Fibroblast of lung (primary cell): ENCODE results near the gene GGA3. TPM values are rescaled to one million over a fixed set of nuclear protein-coding genes. Genes with fewer than 3 reads are reported as not detected.
"Not testable (repeated sequence)": the region's sequence is repeated elsewhere in the genome, so short reads cannot be mapped to it uniquely, and the experiment has no call there.

ENCODE experiments used
- DNase-seq, 2 donors: peaks; one replicate each; pipeline versions ENCODE4 v3.0.0 to v3.0.0-alpha.2; 2010; ENCODE audit warnings: low read depth in 2 of 2
- H2AFZ ChIP-seq: 2 replicates; pipeline ENCODE4 v1.5.1; 2012; ENCODE audit warnings: low read length, control low read depth, inconsistent platforms
- H3K27ac ChIP-seq: 2 replicates; pipeline ENCODE4 v1.5.1; 2011; ENCODE audit warnings: low read length, control low read depth; ENCODE audit not compliant: insufficient read depth
- H3K27me3 ChIP-seq: 2 replicates; pipeline ENCODE4 v1.5.1; 2011; ENCODE audit warnings: mild to moderate bottlenecking, low read length; ENCODE audit not compliant: control insufficient read depth, insufficient read depth
- H3K36me3 ChIP-seq: 2 replicates; pipeline ENCODE4 v1.5.1; 2011; ENCODE audit warnings: low read length; ENCODE audit not compliant: control insufficient read depth, insufficient read depth
- H3K4me1 ChIP-seq: 2 replicates; pipeline ENCODE4 v1.5.1; 2011; ENCODE audit warnings: low read length; ENCODE audit not compliant: control insufficient read depth, insufficient read depth; ENCODE audit errors: extremely low read depth
- H3K4me2 ChIP-seq: 2 replicates; pipeline ENCODE4 v1.5.1; 2011; ENCODE audit warnings: low read length, control low read depth; ENCODE audit not compliant: insufficient read depth; ENCODE audit errors: extremely low read depth
- H3K4me3 ChIP-seq, 4 experiments: fragments of 200-600 bp in 1 of 4; sonication (generic) in 1 of 4; replicated peaks in 1 of 4; 2 replicates each; pipeline ENCODE4 v1.5.1; 2011 to 2016; ENCODE audit warnings: low read length in 4 of 4, low read depth in 3 of 4, mild to moderate bottlenecking in 3 of 4, control low read depth in 2 of 4, inconsistent platforms in 1 of 4, mixed read lengths in 1 of 4; ENCODE audit not compliant: insufficient read depth in 1 of 4; ENCODE audit errors: control extremely low read depth in 1 of 4
- H3K79me2 ChIP-seq: 2 replicates; pipeline ENCODE4 v1.5.1; 2012; ENCODE audit warnings: mild to moderate bottlenecking, low read length, inconsistent platforms; ENCODE audit not compliant: control insufficient read depth, insufficient read depth
- H3K9ac ChIP-seq: 2 replicates; pipeline ENCODE4 v1.5.1; 2011; ENCODE audit warnings: mild to moderate bottlenecking, low read length, control low read depth; ENCODE audit not compliant: insufficient read depth
- H3K9me3 ChIP-seq: 2 replicates; pipeline ENCODE4 v1.5.1; 2012; ENCODE audit warnings: low read depth, low read length; ENCODE audit not compliant: control insufficient read depth, insufficient read depth
- H4K20me1 ChIP-seq: 2 replicates; pipeline ENCODE4 v1.5.1; 2011; ENCODE audit warnings: low read length; ENCODE audit not compliant: control insufficient read depth, insufficient read depth; ENCODE audit errors: extremely low read depth
- EZH2 ChIP-seq: IDR thresholded peaks from 2 replicates; pipeline ENCODE4 v1.5.1; 2012; ENCODE audit warnings: low read length, control low read depth, mild to moderate bottlenecking; ENCODE audit errors: missing control alignments
- polyA plus RNA-seq, 2 donors: library from polyadenylated mRNA; depleted of rRNA in 1 of 2; stranded (reverse) in 1 of 2; unstranded in 1 of 2; fragments of >200 nt; gene quantifications; 2 replicates each; pipeline ENCODE4 v1.2.1, GENCODE V29; 2011 to 2012; ENCODE audit warnings: missing spikeins in 1 of 2
- total RNA-seq: library from RNA; depleted of rRNA; stranded (reverse); fragments of >200 nt; gene quantifications from 2 replicates; pipeline ENCODE4 v1.2.1, GENCODE V29; 2014
- TF ChIP-seq, protein P1 (sequence below), 2 donors: IDR thresholded peaks in 1 of 2; conservative IDR thresholded peaks in 1 of 2; 1 replicate in 1 of 2; 2 replicates in 1 of 2; pipeline ENCODE4 v1.5.1; 2011 to 2012; ENCODE audit warnings: low read length in 2 of 2, control low read depth in 1 of 2, inconsistent platforms in 1 of 2, low read depth in 1 of 2, mild to moderate bottlenecking in 1 of 2

Gene GGA3
- total and polyA plus RNA-seq, 2 donors (not counting 1 experiment from before 2014, with no cell fraction given): 13.0 to 14.4 TPM

GRCh38 chr17:75263055-75263454 is 1.6 kb upstream of the GGA3 start:
- Histone ChIP-seq H3K9ac (no peak overlapping the region), H4K20me1 (no peaks in the 10 kb centered on the region), H3K36me3 (peaks cover 13% of the 10 kb centered on the region), H3K4me2 (no peak overlapping the region), H3K27ac (no peak overlapping the region), H3K4me3 (peak overlapping the region in 2 of 4 experiments; percentile 10 to 93), H3K4me1 (peaks cover 2% of the 10 kb centered on the region), H2AFZ (no peak overlapping the region), H3K27me3 (no peaks in the 10 kb centered on the region), H3K9me3 (no peaks in the 10 kb centered on the region), H3K79me2 (peaks cover 44% of the 10 kb centered on the region)
- TF ChIP-seq, protein P1, sequence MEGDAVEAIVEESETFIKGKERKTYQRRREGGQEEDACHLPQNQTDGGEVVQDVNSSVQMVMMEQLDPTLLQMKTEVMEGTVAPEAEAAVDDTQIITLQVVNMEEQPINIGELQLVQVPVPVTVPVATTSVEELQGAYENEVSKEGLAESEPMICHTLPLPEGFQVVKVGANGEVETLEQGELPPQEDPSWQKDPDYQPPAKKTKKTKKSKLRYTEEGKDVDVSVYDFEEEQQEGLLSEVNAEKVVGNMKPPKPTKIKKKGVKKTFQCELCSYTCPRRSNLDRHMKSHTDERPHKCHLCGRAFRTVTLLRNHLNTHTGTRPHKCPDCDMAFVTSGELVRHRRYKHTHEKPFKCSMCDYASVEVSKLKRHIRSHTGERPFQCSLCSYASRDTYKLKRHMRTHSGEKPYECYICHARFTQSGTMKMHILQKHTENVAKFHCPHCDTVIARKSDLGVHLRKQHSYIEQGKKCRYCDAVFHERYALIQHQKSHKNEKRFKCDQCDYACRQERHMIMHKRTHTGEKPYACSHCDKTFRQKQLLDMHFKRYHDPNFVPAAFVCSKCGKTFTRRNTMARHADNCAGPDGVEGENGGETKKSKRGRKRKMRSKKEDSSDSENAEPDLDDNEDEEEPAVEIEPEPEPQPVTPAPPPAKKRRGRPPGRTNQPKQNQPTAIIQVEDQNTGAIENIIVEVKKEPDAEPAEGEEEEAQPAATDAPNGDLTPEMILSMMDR (conservative IDR thresholded peaks at IDR 0.05 in 1 of 2, IDR thresholded peaks at IDR 0.05 in 1 of 2; ENCODE audit: low read depth in 1 of 2, low read length in 2 of 2): no peak
- TF ChIP-seq EZH2: no peak
- no peak for DNase-seq

DNA sequence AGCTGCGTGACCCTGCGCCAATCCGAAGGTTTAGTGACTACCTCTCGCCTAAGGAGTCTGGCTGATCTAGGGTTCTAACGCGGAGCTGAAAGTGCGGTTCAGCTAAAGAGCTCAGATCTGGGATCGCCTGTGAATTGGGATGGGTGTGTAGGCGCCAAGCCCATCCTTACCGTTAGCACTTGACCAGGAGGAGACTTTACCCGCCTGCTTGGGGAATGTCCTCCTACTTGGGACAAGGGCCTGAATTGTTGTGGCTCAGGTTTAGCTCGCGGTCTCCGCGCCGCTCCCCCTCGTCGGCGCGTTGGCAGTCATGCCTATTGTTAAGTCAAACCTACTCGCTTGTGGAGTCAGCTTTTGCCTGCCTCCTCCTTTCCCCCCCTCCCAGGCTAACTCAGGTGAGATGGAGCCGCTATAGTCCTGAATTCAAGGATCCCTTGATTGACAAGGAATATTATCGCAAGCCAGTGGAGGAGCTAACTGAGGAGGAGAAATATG is 753 bp upstream of the GGA3 start:
- H3K27me3 ChIP-seq: no peaks in the 10 kb centered on the region
- peaks cover 2% of the 10 kb centered on the region for H3K4me1 ChIP-seq
- TF ChIP-seq, protein P1 (conservative IDR thresholded peaks at IDR 0.05 in 1 of 2, IDR thresholded peaks at IDR 0.05 in 1 of 2; ENCODE audit: low read depth in 1 of 2, low read length in 2 of 2): no peak
- TF ChIP-seq EZH2: no peak
- H3K4me3 ChIP-seq: peak overlapping the region; percentile 63 to 93 (median 82)
- peak in 1 of 2 donors; percentile 51 for DNase-seq
- no peaks in the 10 kb centered on the region for H3K9me3 ChIP-seq
- peak overlapping the region; percentile 99 for H3K27ac ChIP-seq
- H4K20me1 ChIP-seq: no peaks in the 10 kb centered on the region
- peaks cover 45% of the 10 kb centered on the region for H3K79me2 ChIP-seq
- peak overlapping the region; percentile 73 for H3K4me2 ChIP-seq
- peaks cover 13% of the 10 kb centered on the region for H3K36me3 ChIP-seq
- peak overlapping the region; percentile 53 for H2AFZ ChIP-seq
- H3K9ac ChIP-seq: peak overlapping the region; percentile 98

DNA sequence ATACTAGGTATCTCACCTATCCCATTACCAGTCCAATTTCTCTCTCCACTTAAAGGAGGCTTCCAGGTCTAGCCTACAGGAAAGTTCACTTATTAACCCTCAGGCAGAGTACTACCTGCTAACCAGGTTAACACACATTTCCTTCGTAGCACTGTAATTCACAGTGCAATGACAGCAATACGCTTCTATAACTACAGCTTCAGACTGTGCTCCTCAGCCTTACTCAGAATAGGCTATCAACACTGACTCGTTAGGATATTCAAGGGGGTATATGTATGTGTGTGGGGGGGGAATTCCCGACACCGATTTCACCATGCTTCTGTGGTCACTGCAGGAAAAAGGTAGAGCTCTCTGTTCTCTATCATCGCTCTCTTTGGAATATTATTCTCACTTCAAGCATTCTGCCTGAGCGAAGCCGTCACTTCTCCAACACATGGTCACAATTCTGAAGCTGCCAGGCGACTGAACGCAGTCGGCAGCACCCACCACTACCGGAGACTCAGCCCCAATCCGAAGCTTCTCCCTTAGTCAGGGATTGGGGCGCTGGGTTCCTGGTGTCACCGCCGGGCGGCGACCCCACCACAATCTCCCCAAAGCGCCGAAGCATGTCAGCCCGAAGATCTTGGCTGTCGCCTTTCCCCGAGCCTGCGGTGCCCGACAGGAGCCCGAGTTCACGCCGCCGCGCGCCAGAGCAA is 618 bp downstream of the GGA3 start:
- peaks cover 8% of the 10 kb centered on the region for H3K36me3 ChIP-seq
- peak overlapping the region; percentile 99 for H3K27ac ChIP-seq
- TF ChIP-seq, protein P1 (conservative IDR thresholded peaks at IDR 0.05 in 1 of 2, IDR thresholded peaks at IDR 0.05 in 1 of 2; ENCODE audit: low read depth in 1 of 2, low read length in 2 of 2): no peak
- no peak for TF ChIP-seq EZH2
- DNase-seq: no peak
- H3K9ac ChIP-seq: peak overlapping the region; percentile 98
- H4K20me1 ChIP-seq: no peaks in the 10 kb centered on the region
- H3K79me2 ChIP-seq: peaks cover 45% of the 10 kb centered on the region
- H3K4me1 ChIP-seq: peaks cover 2% of the 10 kb centered on the region
- H3K4me2 ChIP-seq: peak overlapping the region; percentile 88
- peak overlapping the region; percentile 63 to 93 (median 82) for H3K4me3 ChIP-seq
- no peaks in the 10 kb centered on the region for H3K9me3 ChIP-seq
- H2AFZ ChIP-seq: peak overlapping the region; percentile 77
- no peaks in the 10 kb centered on the region for H3K27me3 ChIP-seq

- DNase-seq, H3K4me3 ChIP-seq, H3K27me3 ChIP-seq, H3K36me3 ChIP-seq, H3K4me1 ChIP-seq, H3K4me2 ChIP-seq, H3K9ac ChIP-seq, H3K27ac ChIP-seq, H2AFZ ChIP-seq, H4K20me1 ChIP-seq, H3K9me3 ChIP-seq: not testable (repeated sequence)
- peaks cover 33% of the 10 kb centered on the region for H3K79me2 ChIP-seq
Observed at GRCh38 chr17:75257228-75257627, 4.2 kb downstream of the GGA3 start.
